H1 (cell line): Measurements from ENCODE around the gene RPL19. TPM values are rescaled to one million over a fixed set of nuclear protein-coding genes. Genes with fewer than 3 reads are reported as not detected.

Experiments used
- CTCF ChIA-PET: fragments of 300-600 bp; sonication (Branson Sonifier 250); formaldehyde crosslinking; loops from one replicate; lab custom pipeline; 2021; ENCODE audit not compliant: partially characterized antibody; lab: Charles Lee
- POLR2A ChIA-PET: fragments of 300-600 bp; sonication (Branson Sonifier 250); formaldehyde crosslinking; loops from one replicate; lab custom pipeline; 2021; ENCODE audit warnings: inconsistent platforms; ENCODE audit not compliant: partially characterized antibody; lab: Charles Lee
- DNase-seq, 2 experiments: peaks; one replicate each; pipeline versions ENCODE4 v3.0.0 to v3.0.0-alpha.2; 2010 to 2022; ENCODE audit warnings: low spot score in 2 of 2, low read depth in 1 of 2, mixed read lengths in 1 of 2
- FAIRE-seq: peaks from 2 replicates; lab custom pipeline; 2011; peaks lifted over from hg19 to GRCh38; lab: Jason Lieb, UNC
- H2AFZ ChIP-seq: 2 replicates; pipeline ENCODE4 v1.8.1; 2012; ENCODE audit warnings: low read length, inconsistent platforms
- H2AK5ac ChIP-seq: 2 replicates; pipeline ENCODE4 v1.6.1; 2013; ENCODE audit warnings: low read depth, low read length
- H2BK120ac ChIP-seq: replicated peaks from 2 replicates; pipeline ENCODE3; 2013; ENCODE audit warnings: low read depth, low read length, inconsistent platforms
- H2BK12ac ChIP-seq: 2 replicates; pipeline ENCODE4 v1.6.1; 2013; ENCODE audit warnings: low read depth, low read length
- H2BK15ac ChIP-seq: 2 replicates; pipeline ENCODE4 v1.6.1; 2013; ENCODE audit warnings: low read length
- H2BK20ac ChIP-seq: 2 replicates; pipeline ENCODE4 v1.6.1; 2013; ENCODE audit warnings: low read length
- H2BK5ac ChIP-seq: 2 replicates; pipeline ENCODE4 v1.6.1; 2013; ENCODE audit warnings: low read depth, low read length
- H3K14ac ChIP-seq: 2 replicates; pipeline ENCODE4 v1.6.1; 2013; ENCODE audit warnings: inconsistent platforms; ENCODE audit not compliant: insufficient read length
- H3K18ac ChIP-seq: 2 replicates; pipeline ENCODE4 v1.6.1; 2013; ENCODE audit warnings: low read length; ENCODE audit errors: extremely low read depth
- H3K23ac ChIP-seq: 2 replicates; pipeline ENCODE4 v1.6.1; 2013; ENCODE audit warnings: inconsistent platforms; ENCODE audit not compliant: insufficient read length
- H3K23me2 ChIP-seq: 2 replicates; pipeline ENCODE4 v1.6.1; 2013; ENCODE audit warnings: low read depth, low read length
- H3K27ac ChIP-seq: 2 replicates; pipeline ENCODE4 v1.6.1; 2011; ENCODE audit warnings: low read depth, low read length, inconsistent platforms
- H3K27me3 ChIP-seq, 4 experiments: replicated peaks in 1 of 4; 1 replicate in 1 of 4; 2 replicates in 3 of 4; pipeline versions ENCODE4 v1.6.1 to v1.8.1; 2011 to 2013; ENCODE audit warnings: low read length in 3 of 4, mild to moderate bottlenecking in 3 of 4, inconsistent platforms in 2 of 4, mixed read lengths in 2 of 4, moderate library complexity in 1 of 4; ENCODE audit not compliant: control insufficient read depth in 3 of 4, insufficient read depth in 3 of 4; ENCODE audit errors: extremely low read depth in 1 of 4
- H3K36me3 ChIP-seq, 4 experiments: 2 replicates each; pipeline versions ENCODE4 v1.6.1 to v1.8.1; 2011 to 2013; ENCODE audit warnings: mild to moderate bottlenecking in 4 of 4, low read length in 3 of 4, moderate library complexity in 2 of 4, control low read depth in 1 of 4, inconsistent platforms in 1 of 4; ENCODE audit not compliant: insufficient read depth in 4 of 4, control insufficient read depth in 2 of 4
- H3K4ac ChIP-seq: replicated peaks from 2 replicates; pipeline ENCODE3; 2013; ENCODE audit warnings: low read length, low read depth, mixed read lengths, inconsistent platforms; ENCODE audit not compliant: insufficient read length
- H3K4me1 ChIP-seq, 4 experiments: replicated peaks in 1 of 4; 1 replicate in 1 of 4; 2 replicates in 3 of 4; pipeline versions ENCODE4 v1.6.1 to v1.8.1; 2011 to 2013; ENCODE audit warnings: low read length in 3 of 4, inconsistent platforms in 2 of 4, mixed read lengths in 1 of 4; ENCODE audit not compliant: insufficient read depth in 4 of 4, control insufficient read depth in 3 of 4
- H3K4me2 ChIP-seq, 2 experiments: 2 replicates each; pipeline versions ENCODE4 v1.6.1 to v1.8.1; 2011 to 2013; ENCODE audit warnings: low read depth in 2 of 2, low read length in 2 of 2, control low read depth in 1 of 2, inconsistent platforms in 1 of 2, mild to moderate bottlenecking in 1 of 2; ENCODE audit not compliant: insufficient read depth in 1 of 2
- H3K4me3 ChIP-seq, 4 experiments: fragments of 200-600, 300-600 bp in 1 of 4; sonication (generic), shearing (Covaris generic), sonication (Bioruptor Twin) in 1 of 4; 2 replicates each; pipeline versions ENCODE4 v1.5.1 to v1.8.1; 2011 to 2016; ENCODE audit warnings: low read length in 4 of 4, low read depth in 3 of 4, control low read depth in 2 of 4, inconsistent platforms in 2 of 4, mild to moderate bottlenecking in 2 of 4, mixed read lengths in 1 of 4, moderate library complexity in 1 of 4; ENCODE audit not compliant: insufficient read depth in 2 of 4; ENCODE audit errors: extremely low read depth in 1 of 4
- H3K56ac ChIP-seq: replicated peaks from 2 replicates; pipeline ENCODE3; 2013; ENCODE audit warnings: low read depth, mild to moderate bottlenecking, mixed read lengths, low read length, inconsistent platforms; ENCODE audit not compliant: insufficient read length
- H3K79me1 ChIP-seq: 2 replicates; pipeline ENCODE4 v1.6.1; 2013; ENCODE audit warnings: low read depth, low read length, control low read depth
- H3K79me2 ChIP-seq, 2 experiments: 2 replicates each; pipeline versions ENCODE4 v1.6.1 to v1.8.1; 2012 to 2013; ENCODE audit warnings: low read length in 2 of 2, mild to moderate bottlenecking in 2 of 2, inconsistent platforms in 1 of 2; ENCODE audit not compliant: insufficient read depth in 2 of 2, control insufficient read depth in 1 of 2
- H3K9ac ChIP-seq, 4 experiments: replicated peaks in 1 of 4; 1 replicate in 1 of 4; 2 replicates in 3 of 4; pipeline versions ENCODE4 v1.6.1 to v1.8.1; 2011 to 2013; ENCODE audit warnings: low read depth in 3 of 4, low read length in 3 of 4, control low read depth in 2 of 4, mild to moderate bottlenecking in 2 of 4, moderate library complexity in 2 of 4, inconsistent platforms in 1 of 4; ENCODE audit errors: extremely low read depth in 1 of 4
- H3K9me3 ChIP-seq, 2 experiments: 2 replicates each; pipeline versions ENCODE4 v1.6.1 to v1.8.1; 2012 to 2013; ENCODE audit warnings: mild to moderate bottlenecking in 2 of 2, moderate library complexity in 2 of 2, control low read depth in 1 of 2, inconsistent platforms in 1 of 2, low read depth in 1 of 2, low read length in 1 of 2, mixed read lengths in 1 of 2; ENCODE audit not compliant: insufficient read depth in 2 of 2
- H4K20me1 ChIP-seq, 2 experiments: replicated peaks in 1 of 2; 2 replicates each; pipeline versions ENCODE3 to v1.8.1; 2011 to 2013; ENCODE audit warnings: inconsistent platforms in 2 of 2, low read length in 2 of 2, mild to moderate bottlenecking in 1 of 2; ENCODE audit not compliant: insufficient read depth in 2 of 2, control insufficient read depth in 1 of 2
- H4K5ac ChIP-seq: 2 replicates; pipeline ENCODE4 v1.6.1; 2013; ENCODE audit warnings: low read length, low read depth, mixed read lengths, inconsistent platforms; ENCODE audit not compliant: insufficient read length
- H4K8ac ChIP-seq: 2 replicates; pipeline ENCODE4 v1.8.0; 2013; ENCODE audit warnings: mild to moderate bottlenecking, moderate library complexity, low read length, inconsistent platforms; ENCODE audit not compliant: insufficient read depth; ENCODE audit errors: extremely low read depth
- H4K91ac ChIP-seq: replicated peaks from 2 replicates; pipeline ENCODE3; 2013; ENCODE audit warnings: low read length, mixed read lengths, inconsistent platforms; ENCODE audit not compliant: insufficient read length
- EZH2 ChIP-seq: fragments of 200-600 bp; sonication (generic); IDR thresholded peaks from 2 replicates; pipeline ENCODE4 v1.7.1; 2012; ENCODE audit warnings: low read depth, mild to moderate bottlenecking, moderate library complexity, low read length, inconsistent platforms; ENCODE audit not compliant: severe bottlenecking
- KDM5A ChIP-seq: fragments of 200-600 bp; IDR thresholded peaks from 2 replicates; pipeline ENCODE4 v1.7.1; 2012; ENCODE audit warnings: mild to moderate bottlenecking, low read length, inconsistent platforms, mixed read lengths
- PHF8 ChIP-seq: fragments of 200-600 bp; sonication (generic); conservative IDR thresholded peaks from 2 replicates; pipeline ENCODE4 v1.7.1; 2012; ENCODE audit warnings: low read depth, mild to moderate bottlenecking, inconsistent platforms, low read length, moderate library complexity
- RNF2 ChIP-seq: fragments of 200-900, 300-1000 bp; sonication (generic); IDR thresholded peaks from 2 replicates; pipeline ENCODE4 v1.7.1; 2016; ENCODE audit warnings: borderline replicate concordance, low read depth, mild to moderate bottlenecking, antibody characterized with exemption, low read length; ENCODE audit not compliant: poor library complexity, severe bottlenecking; ENCODE audit errors: missing control alignments
- SIRT6 ChIP-seq: IDR thresholded peaks from one replicate; pipeline ENCODE4 v1.7.1; 2012; ENCODE audit warnings: low read length, inconsistent platforms
- SP2 ChIP-seq: IDR thresholded peaks from 2 replicates; pipeline ENCODE4 v1.6.1; 2012; ENCODE audit warnings: mild to moderate bottlenecking, low read length, inconsistent platforms
- SUZ12 ChIP-seq: fragments of 200-600 bp; sonication (generic); IDR thresholded peaks from 2 replicates; pipeline ENCODE4 v1.6.1; 2012; ENCODE audit warnings: mild to moderate bottlenecking, inconsistent platforms, low read length, moderate library complexity, mixed read lengths
- TAF1 ChIP-seq: IDR thresholded peaks from 2 replicates; pipeline ENCODE4 v1.6.1; 2011; ENCODE audit warnings: mild to moderate bottlenecking, low read depth, low read length
- WGBS, 2 experiments: shearing (Covaris generic) in 1 of 2; methylation state at CpG; one replicate each; pipeline versions ENCODE4 v1.1.6 to v1.1.7; 2013 to 2015; ENCODE audit warnings: low lambda C conversion rate in 2 of 2, mixed read lengths in 2 of 2, inconsistent platforms in 1 of 2, low coverage in 1 of 2, missing lambda C conversion rate in 1 of 2; ENCODE audit not compliant: insufficient replicate concordance in 2 of 2, insufficient coverage in 1 of 2, insufficient read length in 1 of 2; ENCODE audit errors: extremely low coverage in 1 of 2, missing lambda C conversion rate in 1 of 2; 5-methylcytosine and 5-hydroxymethylcytosine counted together
- polyA plus RNA-seq, 7 experiments: library from polyadenylated mRNA; depleted of rRNA in 3 of 7; stranded (reverse) in 5 of 7; unstranded in 2 of 7; fragments of >200 nt in 5 of 7; fragments of 200-250 nt in 2 of 7; gene quantifications; 1 replicate in 5 of 7; 2 replicates in 1 of 7; 4 replicates in 1 of 7; pipeline versions ENCODE4 v1.2.1 to v1.2.3, GENCODE V29; 2011 to 2013; ENCODE audit warnings: missing spikeins in 2 of 7, mixed read lengths in 2 of 7
- total RNA-seq: library from RNA; stranded (reverse); fragmentation: NEBNext Ultra II Directional; extraction: Animal tissue kit (Norgen Biotek cat#: 25700); gene quantifications from 2 replicates; pipeline ENCODE4 v1.2.1, GENCODE V29; 2021
- TF ChIP-seq, protein P1 (sequence below): IDR thresholded peaks from 2 replicates; pipeline ENCODE4 v1.6.1; 2012; ENCODE audit warnings: inconsistent platforms
- TF ChIP-seq, protein P2 (sequence below): IDR thresholded peaks from 2 replicates; pipeline ENCODE4 v1.6.1; 2011; ENCODE audit warnings: low read length, improper control_type of control experiment

RPL19 gene
- total and polyA plus RNA-seq, 2 of the 8 experiments (the other 6 are each of a cell fraction or from before 2014, with no cell fraction given): 2,108 to 2,182 TPM

DNA sequence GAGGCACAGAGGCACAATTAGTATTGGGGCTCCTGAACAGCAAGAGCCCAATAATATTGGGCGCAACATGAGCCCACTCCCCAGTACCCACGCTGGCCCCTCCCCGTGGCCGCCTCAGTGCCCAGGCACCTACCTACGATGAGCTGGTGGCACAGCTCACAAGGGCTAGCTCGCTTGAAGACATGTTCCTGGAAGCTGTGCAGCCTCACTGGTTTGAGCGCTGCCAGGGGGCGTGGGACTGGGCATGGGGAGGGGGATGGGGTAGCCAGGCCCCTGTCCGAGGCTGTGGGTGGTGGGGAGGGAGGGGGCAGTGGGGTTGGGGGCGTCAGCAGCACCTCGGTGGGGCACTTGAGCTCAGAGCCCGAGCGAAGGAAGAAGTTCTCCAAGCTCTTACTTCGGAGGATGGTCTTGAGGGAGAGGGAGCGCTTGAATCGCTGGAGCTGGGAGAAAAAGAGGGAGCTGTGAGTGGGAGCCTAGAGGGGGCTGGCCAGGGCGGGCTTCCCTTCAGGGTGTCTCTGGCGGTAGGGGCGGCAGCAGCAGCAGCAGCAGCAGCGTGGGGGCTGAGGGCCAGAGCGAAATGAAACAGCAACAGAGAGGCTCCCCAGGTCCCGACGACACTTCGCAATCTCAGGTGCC is 17.8 kb downstream of the RPL19 start:
- Histone ChIP-seq H3K18ac (peak overlapping the region; percentile 48), H4K20me1 (no peaks in the 10 kb centered on the region), H3K27ac (no peak overlapping the region), H2AK5ac (no peak overlapping the region), H3K4me1 (peaks cover 0 to 8% (median 4%) of the 10 kb centered on the region in 4 experiments; a peak in 5 of 7 replicates), H3K23me2 (no peaks in the 10 kb centered on the region), H3K4me3 (peak overlapping the region in 3 of 4 experiments; percentile 11 to 46 (median 20); a peak in 4 of 8 replicates), H2BK120ac (no peak overlapping the region), H3K9me3 (no peaks in the 10 kb centered on the region), H2BK5ac (no peak overlapping the region), H3K56ac (no peak overlapping the region), H3K79me1 (no peaks in the 10 kb centered on the region), H3K27me3 (peaks cover 0 to 17% (median 11%) of the 10 kb centered on the region in 4 experiments; a peak in 6 of 7 replicates), H2BK20ac (no peak overlapping the region), H3K23ac (no peak overlapping the region), H4K5ac (no peak overlapping the region), H3K4me2 (peak overlapping the region; percentile 19 to 62), H3K79me2 (no peaks in the 10 kb centered on the region), H2AFZ (no peak overlapping the region; the same call in 1 of the 2 replicates), H4K91ac (peak overlapping the region; percentile 27), H2BK15ac (no peak overlapping the region), H3K9ac (no peak overlapping the region), H4K8ac (no peak overlapping the region), H3K4ac (no peak overlapping the region), H3K36me3 (no peaks in the 10 kb centered on the region), H2BK12ac (peak overlapping the region; percentile 60; the same call in 1 of the 2 replicates), H3K14ac (no peak overlapping the region)
- ChIA-PET POLR2A (interaction anchor here (0.8 to 7.8 kb wide), 5 partner anchors 12 to 27 kb away, joined by 4 to 92 read pairs (median 4); partner anchors contain the start of gene RPL19), CTCF (interaction anchor here (2.6 to 24.1 kb wide), 3 partner anchors 10 to 53 kb away, joined by 9 to 982 read pairs (median 27); partner anchors contain the start of gene ARL5C)
- DNase-seq (no peak), FAIRE-seq (no peak)
- 35% methylated on average over 19 of the region's 24 CpGs; no CpG with 5 or more reads in 1 of the 2 experiments for WGBS, 2 experiments
- TF ChIP-seq SUZ12: no peak
- TF ChIP-seq, protein P1, sequence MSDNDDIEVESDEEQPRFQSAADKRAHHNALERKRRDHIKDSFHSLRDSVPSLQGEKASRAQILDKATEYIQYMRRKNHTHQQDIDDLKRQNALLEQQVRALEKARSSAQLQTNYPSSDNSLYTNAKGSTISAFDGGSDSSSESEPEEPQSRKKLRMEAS: no peak
- TF ChIP-seq TAF1: no peak
- TF ChIP-seq PHF8: no peak
- TF ChIP-seq SP2: no peak
- TF ChIP-seq SIRT6: no peak
- no peak for TF ChIP-seq RNF2
- no peak for TF ChIP-seq KDM5A
- TF ChIP-seq, protein P2, sequence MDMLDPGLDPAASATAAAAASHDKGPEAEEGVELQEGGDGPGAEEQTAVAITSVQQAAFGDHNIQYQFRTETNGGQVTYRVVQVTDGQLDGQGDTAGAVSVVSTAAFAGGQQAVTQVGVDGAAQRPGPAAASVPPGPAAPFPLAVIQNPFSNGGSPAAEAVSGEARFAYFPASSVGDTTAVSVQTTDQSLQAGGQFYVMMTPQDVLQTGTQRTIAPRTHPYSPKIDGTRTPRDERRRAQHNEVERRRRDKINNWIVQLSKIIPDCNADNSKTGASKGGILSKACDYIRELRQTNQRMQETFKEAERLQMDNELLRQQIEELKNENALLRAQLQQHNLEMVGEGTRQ: no peak
- TF ChIP-seq EZH2: no peak
